22Rv1 (cell line): ENCODE data around the gene ZBTB4.

Experiments used
- H3K27ac ChIP-seq: fragments of 450-650 bp; 2 replicates; pipeline ENCODE4 v1.5.1; 2017
- ZFX ChIP-seq: fragments of 450-650 bp; IDR thresholded peaks from 2 replicates; pipeline ENCODE4 v1.6.1; 2017; ENCODE audit warnings: antibody characterized with exemption, borderline replicate concordance
- TF ChIP-seq, protein P1 (sequence below): fragments of 450-650 bp; IDR thresholded peaks from 2 replicates; pipeline ENCODE4 v1.5.1; 2017; ENCODE audit warnings: mild to moderate bottlenecking

ZBTB4 gene

DNA sequence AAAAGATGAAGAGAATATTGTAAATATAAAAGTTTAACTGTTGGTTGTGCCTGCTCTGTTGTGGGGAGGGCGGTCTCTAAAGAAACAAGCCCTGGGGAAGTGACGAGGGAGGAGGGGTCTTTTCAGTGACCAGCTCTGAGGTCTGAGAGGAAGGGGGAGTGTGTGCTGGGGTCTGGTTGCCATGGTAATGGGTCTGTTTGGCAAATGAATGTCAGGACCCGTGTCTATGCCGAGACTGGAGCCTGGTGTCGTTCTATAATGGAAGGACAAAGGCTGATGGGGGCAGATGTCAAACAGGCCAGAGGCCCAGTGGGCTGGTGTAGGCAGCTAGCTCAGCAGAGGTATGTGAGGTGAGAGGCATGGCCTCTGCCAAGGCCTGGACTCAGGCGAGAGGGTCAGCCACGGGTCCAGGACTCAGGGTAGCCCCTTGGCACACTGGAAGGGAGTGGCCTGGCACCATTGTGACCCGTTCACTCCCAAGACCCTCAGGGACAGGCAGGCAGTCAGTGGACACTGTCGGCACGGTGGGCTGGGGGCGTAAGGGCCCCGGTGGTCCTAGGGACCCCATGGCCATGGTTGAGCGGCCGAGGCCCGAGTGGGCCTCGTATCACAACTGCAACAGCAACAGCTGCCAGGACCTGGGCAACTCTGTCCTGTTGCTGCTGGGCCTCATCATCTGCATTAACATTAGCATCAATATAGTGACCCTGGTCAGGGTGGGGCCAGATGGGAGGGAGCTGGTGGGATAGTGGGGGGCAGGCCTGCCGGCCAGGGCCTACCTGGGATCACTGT lies 59.4 kb downstream of the ZBTB4 start, which contains the start of gene SPEM1:
Gene SPEM1, plus strand, starts transcription at position 506 of the 792 bp plus-strand sequence. Its CDS starts 61 bp downstream, at position 567.
- no peak for TF ChIP-seq ZFX
- TF ChIP-seq, protein P1, sequence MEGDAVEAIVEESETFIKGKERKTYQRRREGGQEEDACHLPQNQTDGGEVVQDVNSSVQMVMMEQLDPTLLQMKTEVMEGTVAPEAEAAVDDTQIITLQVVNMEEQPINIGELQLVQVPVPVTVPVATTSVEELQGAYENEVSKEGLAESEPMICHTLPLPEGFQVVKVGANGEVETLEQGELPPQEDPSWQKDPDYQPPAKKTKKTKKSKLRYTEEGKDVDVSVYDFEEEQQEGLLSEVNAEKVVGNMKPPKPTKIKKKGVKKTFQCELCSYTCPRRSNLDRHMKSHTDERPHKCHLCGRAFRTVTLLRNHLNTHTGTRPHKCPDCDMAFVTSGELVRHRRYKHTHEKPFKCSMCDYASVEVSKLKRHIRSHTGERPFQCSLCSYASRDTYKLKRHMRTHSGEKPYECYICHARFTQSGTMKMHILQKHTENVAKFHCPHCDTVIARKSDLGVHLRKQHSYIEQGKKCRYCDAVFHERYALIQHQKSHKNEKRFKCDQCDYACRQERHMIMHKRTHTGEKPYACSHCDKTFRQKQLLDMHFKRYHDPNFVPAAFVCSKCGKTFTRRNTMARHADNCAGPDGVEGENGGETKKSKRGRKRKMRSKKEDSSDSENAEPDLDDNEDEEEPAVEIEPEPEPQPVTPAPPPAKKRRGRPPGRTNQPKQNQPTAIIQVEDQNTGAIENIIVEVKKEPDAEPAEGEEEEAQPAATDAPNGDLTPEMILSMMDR: no peak
- no peak within 1 kb of the TSS for H3K27ac ChIP-seq

DNA sequence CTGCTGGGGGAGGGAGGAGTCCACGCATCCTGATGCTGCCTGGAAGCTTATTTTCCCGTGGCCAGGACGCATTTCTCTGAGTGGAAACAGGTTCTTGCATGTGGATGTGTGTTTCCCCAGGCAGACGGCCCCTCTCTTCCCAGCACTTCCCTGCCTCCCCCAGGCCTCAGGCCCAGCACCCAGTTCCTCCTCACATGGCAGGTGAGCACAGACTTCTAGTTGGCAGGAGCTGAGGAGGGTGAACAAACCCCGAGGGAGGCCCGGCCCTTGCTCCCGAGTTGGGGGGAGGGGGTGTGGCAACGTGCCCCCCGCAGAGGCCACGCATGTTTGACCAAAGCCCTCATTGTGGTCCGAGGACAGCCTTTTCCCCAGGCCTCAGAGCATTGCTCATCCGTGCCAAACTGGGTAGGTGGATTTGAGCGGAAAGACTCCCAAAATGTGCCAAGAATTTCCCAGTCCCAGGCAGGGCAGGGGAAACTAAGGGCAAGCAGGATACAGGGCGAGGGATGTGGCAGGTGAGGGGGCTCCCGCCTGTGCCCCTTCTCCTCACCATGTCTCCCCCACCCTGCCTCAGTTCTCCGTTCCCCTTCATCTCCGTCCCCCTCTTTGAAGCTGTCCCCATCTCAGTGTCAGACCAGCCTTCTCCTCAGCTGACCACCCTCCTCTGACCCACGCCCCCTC lies 60.8 kb downstream of the ZBTB4 start:
- no peak for TF ChIP-seq ZFX
- TF ChIP-seq, protein P1: no peak
- no peak overlapping the region for H3K27ac ChIP-seq

DNA sequence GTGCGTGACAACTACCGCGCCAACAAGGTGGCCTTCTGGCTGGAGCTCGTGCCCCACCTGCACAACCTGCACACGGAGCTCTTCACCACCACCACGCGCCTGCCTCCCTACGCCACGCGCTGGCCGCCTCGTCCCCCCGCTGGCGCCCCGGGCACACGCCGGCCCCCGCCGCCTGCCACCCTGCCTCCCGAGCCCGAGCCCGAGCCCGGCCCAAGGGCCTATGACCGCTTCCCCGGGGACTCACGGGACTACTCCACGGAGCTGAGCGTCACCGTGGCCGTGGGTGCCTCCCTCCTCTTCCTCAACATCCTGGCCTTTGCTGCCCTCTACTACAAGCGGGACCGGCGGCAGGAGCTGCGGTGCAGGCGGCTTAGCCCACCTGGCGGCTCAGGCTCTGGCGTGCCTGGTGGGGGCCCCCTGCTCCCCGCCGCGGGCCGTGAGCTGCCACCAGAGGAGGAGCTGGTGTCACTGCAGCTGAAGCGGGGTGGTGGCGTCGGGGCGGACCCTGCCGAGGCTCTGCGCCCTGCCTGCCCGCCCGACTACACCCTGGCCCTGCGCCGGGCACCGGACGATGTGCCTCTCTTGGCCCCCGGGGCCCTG lies 62.3 kb downstream of the ZBTB4 start:
- H3K27ac ChIP-seq: no peak overlapping the region
- no peak for TF ChIP-seq ZFX
- TF ChIP-seq, protein P1: no peak

DNA sequence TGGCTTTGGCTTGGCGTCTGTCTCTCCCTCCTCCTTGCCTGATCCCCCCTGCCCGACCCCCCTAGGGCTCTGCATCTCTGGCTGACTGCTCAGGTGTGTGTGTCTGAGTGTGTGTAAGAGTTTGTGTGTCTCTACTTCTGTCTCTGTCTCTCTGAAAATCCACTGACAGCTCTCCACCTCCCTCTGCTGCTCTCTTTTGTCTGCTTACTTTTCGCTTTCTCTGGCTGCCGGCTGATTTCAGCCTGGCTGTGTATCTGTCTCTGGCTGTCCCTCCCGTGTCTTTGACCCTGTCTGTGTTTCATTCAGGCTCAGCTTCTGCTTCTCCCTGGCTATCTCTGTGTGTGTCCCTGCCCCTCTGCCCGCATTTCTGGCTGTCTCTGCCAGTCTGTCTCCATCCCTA lies 63.1 kb downstream of the ZBTB4 start:
- no peak overlapping the region for H3K27ac ChIP-seq
- no peak for TF ChIP-seq ZFX
- TF ChIP-seq, protein P1: no peak

DNA sequence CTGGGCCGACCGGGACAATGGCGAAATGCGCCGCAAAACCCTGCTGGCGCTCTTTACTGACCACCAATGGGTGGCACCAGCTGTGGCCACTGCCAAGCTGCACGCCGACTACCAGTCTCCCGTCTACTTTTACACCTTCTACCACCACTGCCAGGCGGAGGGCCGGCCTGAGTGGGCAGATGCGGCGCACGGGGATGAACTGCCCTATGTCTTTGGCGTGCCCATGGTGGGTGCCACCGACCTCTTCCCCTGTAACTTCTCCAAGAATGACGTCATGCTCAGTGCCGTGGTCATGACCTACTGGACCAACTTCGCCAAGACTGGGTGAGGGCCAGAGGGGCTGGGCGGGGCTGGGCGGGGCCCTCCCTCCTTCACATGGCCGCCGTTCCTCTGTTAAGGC lies 63.6 kb downstream of the ZBTB4 start:
- TF ChIP-seq ZFX: no peak
- TF ChIP-seq, protein P1: no peak
- H3K27ac ChIP-seq: no peak overlapping the region

DNA sequence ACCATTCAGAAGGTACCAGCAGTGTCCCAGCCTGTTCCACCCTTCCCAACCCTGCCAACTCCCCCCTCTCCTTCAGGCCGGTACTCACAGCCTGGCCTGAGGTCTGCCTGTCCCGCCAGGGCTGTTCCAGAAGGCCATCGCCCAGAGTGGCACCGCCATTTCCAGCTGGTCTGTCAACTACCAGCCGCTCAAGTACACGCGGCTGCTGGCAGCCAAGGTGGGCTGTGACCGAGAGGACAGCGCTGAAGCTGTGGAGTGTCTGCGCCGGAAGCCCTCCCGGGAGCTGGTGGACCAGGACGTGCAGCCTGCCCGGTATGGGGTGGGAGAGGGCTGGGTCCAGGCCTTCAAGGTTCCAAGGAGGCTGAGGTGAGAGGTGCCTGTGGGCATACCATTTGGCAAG lies 64.6 kb downstream of the ZBTB4 start:
- no peak overlapping the region for H3K27ac ChIP-seq
- TF ChIP-seq ZFX: no peak
- TF ChIP-seq, protein P1: no peak
